Calu3 (cell line): ENCODE data around the gene PARVG. TPM values are rescaled to one million over a fixed set of nuclear protein-coding genes. Genes with fewer than 3 reads are reported as not detected.

ENCODE experiments used
- BruUV-seq: library from RNA; stranded (reverse); fragments of 400-500 nt; replicated peaks from 2 replicates; lab custom pipeline; 2021; lab: Mats Ljungman, UMichigan
- CTCF ChIA-PET: fragments of 300-600 bp; sonication (Branson Sonifier 250); formaldehyde crosslinking; loops from one replicate; lab custom pipeline; 2022; ENCODE audit warnings: antibody characterized with exemption; lab: Charles Lee
- DNase-seq: peaks from one replicate; pipeline ENCODE4 v3.0.0; 2022
- H3K27ac Mint-ChIP-seq: one replicate; pipeline ENCODE4 v1.8.0; 2022; ENCODE audit warnings: mixed read lengths; ENCODE audit not compliant: unreplicated experiment
- H3K27me3 Mint-ChIP-seq: one replicate; pipeline ENCODE4 v1.8.0; 2022; ENCODE audit warnings: mixed read lengths; ENCODE audit not compliant: unreplicated experiment
- H3K36me3 Mint-ChIP-seq: one replicate; pipeline ENCODE4 v1.8.0; 2022; ENCODE audit warnings: mild to moderate bottlenecking, moderate library complexity, mixed read lengths; ENCODE audit not compliant: insufficient read depth, unreplicated experiment
- H3K4me1 Mint-ChIP-seq: one replicate; pipeline ENCODE4 v1.8.0; 2022; ENCODE audit warnings: mild to moderate bottlenecking, low read depth, mixed read lengths; ENCODE audit not compliant: unreplicated experiment
- H3K4me3 Mint-ChIP-seq: one replicate; pipeline ENCODE4 v1.8.0; 2022; ENCODE audit warnings: mild to moderate bottlenecking, low read depth, moderate library complexity, mixed read lengths; ENCODE audit not compliant: unreplicated experiment
- H3K9me3 Mint-ChIP-seq: one replicate; pipeline ENCODE4 v1.8.0; 2022; ENCODE audit warnings: low read depth, mixed read lengths; ENCODE audit not compliant: unreplicated experiment
- intact Hi-C: fragments of 100-400 bp; cut with micrococcal nuclease; formaldehyde crosslinking; loops from one replicate; pipeline ENCODE4 v1.10.0; 2022; ENCODE audit not compliant: unreplicated experiment
- total RNA-seq: library from RNA; stranded (reverse); gene quantifications from 2 replicates; pipeline ENCODE4 v1.2.3, GENCODE V29; 2022
- TF ChIP-seq, protein P1 (sequence below): fragments of 200-600 bp; IDR thresholded peaks from one replicate; pipeline ENCODE4 v1.8.0; 2022; ENCODE audit warnings: antibody characterized with exemption; ENCODE audit not compliant: unreplicated experiment

PARVG gene
- total RNA-seq, 1 experiment from 2014 or later, result not detected

DNA sequence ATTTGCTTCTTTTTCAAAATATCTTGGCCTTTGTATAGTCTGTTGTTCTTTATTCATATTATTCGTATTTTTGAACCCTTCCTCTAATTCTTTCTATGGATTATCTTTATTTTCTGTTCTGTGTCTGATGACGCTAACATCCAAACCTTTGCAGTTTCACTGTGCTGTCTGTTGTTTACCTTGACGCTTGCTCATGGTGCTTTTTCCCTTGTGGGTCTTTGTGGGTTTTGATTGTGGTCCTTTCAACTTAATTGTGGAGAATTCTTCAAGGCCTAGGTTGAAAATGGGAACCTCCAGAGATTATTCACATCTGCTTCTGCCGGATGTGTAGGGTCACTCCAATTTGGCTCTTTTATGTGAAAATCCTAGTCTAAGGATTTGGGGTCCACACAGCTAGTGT, 34.6 kb downstream of the PARVG start:
- H3K4me1 Mint-ChIP-seq, result no peaks in the 10 kb centered on the region
- CTCF ChIA-PET, result interaction anchor here (0.6 kb wide), 1 partner anchor 786 kb away, joined by 3 read pairs; no protein-coding TSS in a partner anchor
- BruUV-seq, result no TSS peak
- intact Hi-C loops, result no loop called here
- TF ChIP-seq, protein P1, sequence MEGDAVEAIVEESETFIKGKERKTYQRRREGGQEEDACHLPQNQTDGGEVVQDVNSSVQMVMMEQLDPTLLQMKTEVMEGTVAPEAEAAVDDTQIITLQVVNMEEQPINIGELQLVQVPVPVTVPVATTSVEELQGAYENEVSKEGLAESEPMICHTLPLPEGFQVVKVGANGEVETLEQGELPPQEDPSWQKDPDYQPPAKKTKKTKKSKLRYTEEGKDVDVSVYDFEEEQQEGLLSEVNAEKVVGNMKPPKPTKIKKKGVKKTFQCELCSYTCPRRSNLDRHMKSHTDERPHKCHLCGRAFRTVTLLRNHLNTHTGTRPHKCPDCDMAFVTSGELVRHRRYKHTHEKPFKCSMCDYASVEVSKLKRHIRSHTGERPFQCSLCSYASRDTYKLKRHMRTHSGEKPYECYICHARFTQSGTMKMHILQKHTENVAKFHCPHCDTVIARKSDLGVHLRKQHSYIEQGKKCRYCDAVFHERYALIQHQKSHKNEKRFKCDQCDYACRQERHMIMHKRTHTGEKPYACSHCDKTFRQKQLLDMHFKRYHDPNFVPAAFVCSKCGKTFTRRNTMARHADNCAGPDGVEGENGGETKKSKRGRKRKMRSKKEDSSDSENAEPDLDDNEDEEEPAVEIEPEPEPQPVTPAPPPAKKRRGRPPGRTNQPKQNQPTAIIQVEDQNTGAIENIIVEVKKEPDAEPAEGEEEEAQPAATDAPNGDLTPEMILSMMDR, result no peak
- H3K36me3 Mint-ChIP-seq, result no peaks in the 10 kb centered on the region
- H3K27me3 Mint-ChIP-seq, result peaks cover 50% of the 10 kb centered on the region
- H3K4me3 Mint-ChIP-seq, result no peak overlapping the region
- DNase-seq, result no peak
- no peaks in the 10 kb centered on the region for H3K9me3 Mint-ChIP-seq
- no peak overlapping the region for H3K27ac Mint-ChIP-seq

DNA sequence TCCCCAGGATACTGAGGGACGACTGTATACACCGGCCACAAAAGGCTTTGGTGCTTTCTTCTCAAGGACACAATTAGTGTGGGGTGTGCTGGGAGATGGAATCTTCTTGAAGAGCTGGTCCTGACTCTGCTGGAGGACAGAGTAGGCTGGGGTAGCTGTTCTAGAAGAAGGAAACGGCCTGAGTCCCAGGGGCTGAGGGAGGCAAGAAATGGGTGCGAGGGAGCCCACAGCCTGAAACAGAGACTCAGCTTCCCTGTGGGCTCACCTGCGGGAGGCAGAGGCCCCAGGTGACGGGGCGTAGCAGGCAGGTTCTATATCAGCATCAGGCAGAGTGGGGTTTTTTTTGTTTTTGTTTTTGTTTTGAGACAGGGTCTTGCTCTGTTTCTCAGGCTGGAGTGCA, 36.6 kb downstream of the PARVG start:
- DNase-seq, result no peak
- intact Hi-C loops, result no loop called here
- H3K27me3 Mint-ChIP-seq, result peaks cover 46% of the 10 kb centered on the region
- H3K4me3 Mint-ChIP-seq, result no peak overlapping the region
- TF ChIP-seq, protein P1, result no peak
- no peak overlapping the region for H3K27ac Mint-ChIP-seq
- no peaks in the 10 kb centered on the region for H3K36me3 Mint-ChIP-seq
- no TSS peak for BruUV-seq
- CTCF ChIA-PET, result no interaction called here
- H3K4me1 Mint-ChIP-seq, result no peaks in the 10 kb centered on the region
- no peaks in the 10 kb centered on the region for H3K9me3 Mint-ChIP-seq

DNA sequence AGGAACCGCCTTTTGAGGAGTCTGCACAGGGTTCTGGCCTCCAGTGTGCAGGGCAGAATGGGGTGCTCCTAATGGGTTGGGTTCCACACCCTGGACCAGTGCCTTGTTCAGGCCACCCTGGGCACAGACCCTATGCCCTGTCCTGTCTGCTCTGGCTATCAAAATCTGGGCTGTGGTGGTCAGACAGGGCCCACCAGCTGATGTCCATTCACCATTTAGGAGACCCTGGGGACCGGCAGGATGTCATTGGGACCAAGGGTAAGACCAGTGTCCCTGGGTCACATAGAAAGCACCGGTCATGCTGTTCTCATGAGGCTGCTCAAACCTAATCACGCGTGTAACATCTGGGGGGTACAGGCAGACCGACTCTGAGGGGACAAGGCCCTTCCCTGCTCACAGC, 37.3 kb downstream of the PARVG start:
- Mint-ChIP-seq H3K4me1 (no peaks in the 10 kb centered on the region), H3K27me3 (peaks cover 52% of the 10 kb centered on the region), H3K9me3 (no peaks in the 10 kb centered on the region), H3K36me3 (no peaks in the 10 kb centered on the region), H3K4me3 (no peak overlapping the region), H3K27ac (no peak overlapping the region)
- no peak for DNase-seq
- BruUV-seq, result no TSS peak
- CTCF ChIA-PET, result no interaction called here
- intact Hi-C loops, result no loop called here
- TF ChIP-seq, protein P1, result no peak

DNA sequence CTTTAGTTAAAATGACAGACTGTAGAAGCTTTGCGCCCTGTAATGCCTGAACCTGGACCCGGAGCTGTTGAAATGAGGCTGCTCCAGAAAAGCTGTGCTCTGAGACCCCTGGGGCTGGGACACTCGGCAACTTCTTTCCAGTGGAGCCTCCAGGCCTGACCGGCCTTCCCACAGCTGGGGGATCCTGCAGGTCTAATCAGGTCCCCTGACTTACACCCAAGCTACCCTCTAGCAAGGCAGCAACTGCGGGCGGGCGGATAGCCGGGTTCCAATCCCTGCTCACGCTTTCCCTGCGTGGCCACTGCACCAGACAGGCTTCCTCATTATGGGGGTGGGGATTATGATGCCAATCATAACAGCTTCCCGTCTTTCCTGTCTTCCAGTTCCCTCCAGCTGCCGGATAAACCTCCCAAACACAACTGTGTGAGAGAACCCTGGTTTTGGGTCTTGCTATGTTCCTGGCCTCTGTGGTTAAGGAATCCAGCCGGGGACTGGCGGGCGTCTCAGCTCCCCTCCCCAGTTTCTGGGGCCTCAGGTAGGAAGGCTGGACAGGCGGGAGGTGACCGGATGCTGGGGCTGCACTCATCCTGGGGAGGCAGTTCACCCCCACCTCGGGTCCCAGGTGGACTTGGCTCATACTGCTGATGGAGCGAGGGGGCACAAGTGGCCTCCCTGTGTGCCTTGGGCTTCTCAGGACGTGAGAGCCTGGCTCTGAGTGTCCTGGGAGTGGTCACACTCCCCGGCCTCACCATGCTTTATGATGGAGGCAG, 38.6 kb downstream of the PARVG start:
- Mint-ChIP-seq H3K36me3 (no peaks in the 10 kb centered on the region), H3K4me1 (no peaks in the 10 kb centered on the region), H3K4me3 (no peak overlapping the region), H3K9me3 (no peaks in the 10 kb centered on the region), H3K27me3 (peaks cover 64% of the 10 kb centered on the region), H3K27ac (no peak overlapping the region)
- CTCF ChIA-PET, result interaction anchor here (0.5 kb wide), 1 partner anchor 452 kb away, joined by 3 read pairs; no protein-coding TSS in a partner anchor
- no peak for DNase-seq
- intact Hi-C loops, result no loop called here
- TF ChIP-seq, protein P1, result no peak
- BruUV-seq, result no TSS peak
